A549 treated with DMSO at 1 μM for 4 hours (cell line): ENCODE data around the gene OR5AK2. TPM values are rescaled to one million over a fixed set of nuclear protein-coding genes. Genes with fewer than 3 reads are reported as not detected.

Source experiments
- total RNA-seq: library from RNA; stranded (reverse); fragments of 200-300 nt; extraction: Qiagen RNA extraction; gene quantifications from 5 replicates; pipeline ENCODE4 v1.2.3, GENCODE V29; 2022; ENCODE audit warnings: low read depth

Gene OR5AK2, protein sequence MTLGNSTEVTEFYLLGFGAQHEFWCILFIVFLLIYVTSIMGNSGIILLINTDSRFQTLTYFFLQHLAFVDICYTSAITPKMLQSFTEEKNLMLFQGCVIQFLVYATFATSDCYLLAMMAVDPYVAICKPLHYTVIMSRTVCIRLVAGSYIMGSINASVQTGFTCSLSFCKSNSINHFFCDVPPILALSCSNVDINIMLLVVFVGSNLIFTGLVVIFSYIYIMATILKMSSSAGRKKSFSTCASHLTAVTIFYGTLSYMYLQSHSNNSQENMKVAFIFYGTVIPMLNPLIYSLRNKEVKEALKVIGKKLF
- not detected in 5 replicates for total RNA-seq

DNA sequence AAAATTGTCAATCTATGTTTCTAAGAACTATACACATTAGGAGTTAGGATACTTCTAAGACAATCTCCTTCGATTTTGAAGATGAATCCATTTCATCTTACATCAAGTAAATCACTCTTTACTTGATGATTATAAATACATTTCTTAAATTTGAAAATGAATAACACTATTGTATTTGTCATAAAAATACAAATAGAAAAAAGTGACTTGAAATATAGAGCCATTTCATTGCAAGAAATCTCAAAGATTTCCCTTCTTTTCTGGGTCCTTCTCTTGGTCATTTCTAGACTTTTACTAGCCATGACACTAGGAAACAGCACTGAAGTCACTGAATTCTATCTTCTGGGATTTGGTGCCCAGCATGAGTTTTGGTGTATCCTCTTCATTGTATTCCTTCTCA is at the start of gene OR5AK2:
TSS of gene OR5AK2 (plus strand) at position 301 of the 400 bp plus-strand sequence. CDS start at position 301, 0 bp downstream.

Other genes with a start within 250 kb of the OR5AK2 start
- gene OR9G4, start 240.2 kb upstream of the OR5AK2 start, total RNA-seq = not detected in 5 replicates
- gene LRRC55, start 193.0 kb downstream of the OR5AK2 start, total RNA-seq = 0.02 TPM in 1 of 5 replicates, not detected in the others
- 0.06 to 0.20 TPM (median 0.11 TPM) in 5 replicates for gene APLNR, start 248.3 kb downstream of the OR5AK2 start, total RNA-seq